Melanocyte of skin (primary cell): ENCODE results near the gene SCGB2B2. TPM values are rescaled to one million over a fixed set of nuclear protein-coding genes. Genes with fewer than 3 reads are reported as not detected.

Source experiments
- small RNA-seq, 2 donors: library from RNA; depleted of rRNA; stranded (forward); fragments of <200 nt; gene quantifications; one replicate each; pipeline ENCODE3, GENCODE V24; 2012
- total RNA-seq, 2 donors: library from RNA; depleted of rRNA; stranded (reverse); fragments of >200 nt; gene quantifications; 2 replicates each; pipeline ENCODE4 v1.2.3, GENCODE V29; 2012

SCGB2B2 gene, protein sequence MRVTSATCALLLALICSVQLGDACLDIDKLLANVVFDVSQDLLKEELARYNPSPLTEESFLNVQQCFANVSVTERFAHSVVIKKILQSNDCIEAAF
- total RNA-seq = under 1 TPM in 1 of 2 donors, not detected in 1; under 0.01 TPM

DNA sequence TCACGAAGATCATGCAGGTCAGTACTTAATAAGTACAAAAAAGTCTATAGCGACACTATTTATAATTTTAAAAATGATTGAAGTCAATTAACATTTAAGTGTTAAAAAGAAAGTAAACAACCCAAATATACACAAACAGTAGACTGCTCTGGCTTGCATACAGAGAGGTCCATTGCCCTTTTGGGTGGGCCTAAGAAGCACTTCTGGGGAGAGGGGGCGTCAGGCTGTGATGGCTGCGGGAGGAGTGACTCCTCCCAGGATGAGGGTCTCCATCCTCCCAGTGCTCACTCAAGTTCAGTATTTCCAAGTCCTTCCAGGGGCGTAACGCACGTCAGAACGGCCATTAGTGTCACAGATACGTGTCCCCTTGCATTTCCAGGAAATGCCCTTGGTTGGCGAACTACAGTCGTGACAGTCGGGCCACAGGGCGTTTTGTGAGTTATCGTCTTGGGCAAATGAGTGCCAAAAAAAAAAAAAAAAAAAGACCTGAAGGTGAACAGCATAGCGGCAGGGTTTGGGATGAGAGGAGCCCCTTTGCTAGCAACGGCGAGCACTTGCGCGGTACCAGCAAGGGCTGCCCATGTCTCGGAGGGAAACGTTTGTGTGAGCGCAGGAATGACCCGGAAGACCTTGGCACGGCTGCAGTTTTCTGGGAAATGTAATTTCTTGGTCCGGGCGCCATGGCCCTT is at the start of gene SCGB2B2:
SCGB2B2 (minus strand) TSS at position 463 of the 689 bp plus-strand sequence. CDS start 82,596 bp downstream, outside the sequence.

DNA sequence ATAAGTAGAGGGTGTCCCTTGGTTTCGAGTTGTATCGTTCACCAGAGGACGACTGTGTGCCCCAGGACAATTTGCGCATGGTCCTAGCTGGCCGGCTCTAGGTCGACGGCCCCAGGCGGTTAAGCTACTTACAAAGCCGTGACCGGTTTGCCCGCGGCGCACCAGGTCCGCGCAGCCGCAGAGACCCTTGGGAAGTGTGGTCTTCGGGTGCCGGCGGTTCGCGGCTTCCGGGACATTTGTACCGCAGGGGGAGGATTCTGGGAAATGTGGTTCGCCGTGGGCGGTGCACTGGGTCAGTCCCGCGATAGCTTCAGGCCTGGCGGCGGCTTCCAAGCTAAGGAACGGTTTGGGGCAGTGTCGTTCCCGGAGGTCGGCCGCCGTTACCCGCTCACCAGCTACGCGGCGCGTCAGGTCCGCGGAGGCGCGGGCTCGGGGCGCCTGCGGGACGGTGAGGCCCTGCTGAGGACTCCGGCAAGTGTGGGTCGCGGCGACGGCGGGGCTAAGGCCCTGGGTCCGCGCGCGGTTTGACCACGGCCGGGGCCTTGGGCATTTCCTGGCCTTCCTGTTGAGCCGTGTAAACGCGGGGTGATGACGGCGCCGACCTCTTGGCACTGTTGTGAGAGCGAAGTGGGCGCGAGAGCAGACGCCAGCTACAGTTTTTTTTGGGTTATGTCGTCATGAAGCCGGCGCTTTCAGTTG is 576 bp upstream of the SCGB2B2 start, which contains the start of gene ZNF302:
ZNF302 (plus strand) TSS at position 293 of the 699 bp plus-strand sequence. CDS start 1,127 bp downstream, outside the sequence.

Small RNAs within 50 kb of the gene (small RNA-seq; reads per million reads assigned to genes)
- 0 reads per million in 2 donors for gene RF00611

Other genes starting within 250 kb of the SCGB2B2 start
- 100 to 1,000 TPM in 1 of 2 donors, 10 to 100 TPM in 1; 99.1 to 131 TPM for gene UBA2, start 248.8 kb downstream of the SCGB2B2 start, total RNA-seq
- gene WTIP, start 195.4 kb downstream of the SCGB2B2 start, total RNA-seq = 1 to 10 TPM; 5.9 to 9.3 TPM
- 10 to 100 TPM; 10.7 to 14.5 TPM for gene ZNF302, start 519 bp upstream of the SCGB2B2 start, total RNA-seq
- gene ZNF181, start 57.1 kb upstream of the SCGB2B2 start, total RNA-seq = 10 to 100 TPM in 1 of 2 donors, 1 to 10 TPM in 1; 4.7 to 14.1 TPM
- gene ZNF599, start 96.1 kb upstream of the SCGB2B2 start, total RNA-seq = 1 to 10 TPM; 2.4 to 4.7 TPM
- 1 to 10 TPM; 2.1 to 3.0 TPM for gene ZNF30, start 249.7 kb upstream of the SCGB2B2 start, total RNA-seq